Epithelial cell of esophagus (primary cell): Measurements from ENCODE around the gene ANO5.

Experiments used
- DNase-seq: peaks from one replicate; pipeline ENCODE4 v3.0.0; 2010; ENCODE audit warnings: low read depth
- H3K4me3 ChIP-seq: 2 replicates; pipeline ENCODE4 v1.5.1; 2011; ENCODE audit warnings: mild to moderate bottlenecking, low read length, control low read depth
- CTCF ChIP-seq: IDR thresholded peaks from 2 replicates; pipeline ENCODE4 v1.5.1; 2011; ENCODE audit warnings: low read depth, mild to moderate bottlenecking, low read length, control low read depth, inconsistent platforms; ENCODE audit not compliant: insufficient read depth; ENCODE audit errors: missing control alignments

ANO5 gene, protein sequence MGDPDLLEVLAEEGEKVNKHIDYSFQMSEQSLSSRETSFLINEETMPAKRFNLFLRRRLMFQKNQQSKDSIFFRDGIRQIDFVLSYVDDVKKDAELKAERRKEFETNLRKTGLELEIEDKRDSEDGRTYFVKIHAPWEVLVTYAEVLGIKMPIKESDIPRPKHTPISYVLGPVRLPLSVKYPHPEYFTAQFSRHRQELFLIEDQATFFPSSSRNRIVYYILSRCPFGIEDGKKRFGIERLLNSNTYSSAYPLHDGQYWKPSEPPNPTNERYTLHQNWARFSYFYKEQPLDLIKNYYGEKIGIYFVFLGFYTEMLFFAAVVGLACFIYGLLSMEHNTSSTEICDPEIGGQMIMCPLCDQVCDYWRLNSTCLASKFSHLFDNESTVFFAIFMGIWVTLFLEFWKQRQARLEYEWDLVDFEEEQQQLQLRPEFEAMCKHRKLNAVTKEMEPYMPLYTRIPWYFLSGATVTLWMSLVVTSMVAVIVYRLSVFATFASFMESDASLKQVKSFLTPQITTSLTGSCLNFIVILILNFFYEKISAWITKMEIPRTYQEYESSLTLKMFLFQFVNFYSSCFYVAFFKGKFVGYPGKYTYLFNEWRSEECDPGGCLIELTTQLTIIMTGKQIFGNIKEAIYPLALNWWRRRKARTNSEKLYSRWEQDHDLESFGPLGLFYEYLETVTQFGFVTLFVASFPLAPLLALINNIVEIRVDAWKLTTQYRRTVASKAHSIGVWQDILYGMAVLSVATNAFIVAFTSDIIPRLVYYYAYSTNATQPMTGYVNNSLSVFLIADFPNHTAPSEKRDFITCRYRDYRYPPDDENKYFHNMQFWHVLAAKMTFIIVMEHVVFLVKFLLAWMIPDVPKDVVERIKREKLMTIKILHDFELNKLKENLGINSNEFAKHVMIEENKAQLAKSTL

DNA sequence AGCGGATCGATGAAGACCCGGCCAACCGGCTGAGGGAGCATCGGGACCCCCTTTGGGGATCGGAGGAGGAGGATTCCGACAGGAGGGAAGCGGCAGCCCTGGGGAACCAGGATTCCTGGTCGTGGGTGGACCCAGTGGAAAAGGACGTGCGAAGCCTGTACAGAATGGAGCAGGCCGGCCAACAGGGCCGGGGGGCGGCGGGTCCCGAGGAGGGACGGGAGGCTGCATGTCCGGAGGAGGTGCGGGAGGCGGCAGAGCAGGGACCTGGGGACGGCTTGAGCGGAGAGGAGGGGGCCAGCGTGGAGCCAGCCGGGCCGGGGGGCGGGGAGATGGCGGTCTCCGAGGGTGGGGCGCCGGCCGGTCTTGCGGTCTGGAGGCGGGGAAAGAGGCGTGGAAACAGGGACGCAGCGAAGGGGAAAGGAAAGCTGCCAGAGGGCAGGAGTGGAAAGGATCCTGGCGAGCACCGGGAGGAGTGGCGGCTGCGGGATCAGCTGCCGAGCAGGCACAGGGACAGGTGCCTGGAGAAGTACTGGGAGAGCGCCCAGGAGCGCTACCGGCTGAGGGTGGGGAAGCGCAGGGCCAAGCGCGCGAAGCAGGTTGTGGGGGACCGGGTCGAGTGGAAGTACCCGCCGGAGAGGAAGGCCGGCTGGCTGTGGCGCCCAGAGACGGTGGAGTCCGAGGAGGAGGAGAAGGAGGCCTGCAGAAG, at the start of gene ANO5:
Gene ANO5 (plus strand): TSS at position 444 of the 706 bp plus-strand sequence. CDS start 408 bp downstream, outside the sequence.
- TF ChIP-seq CTCF = no peak

DNA sequence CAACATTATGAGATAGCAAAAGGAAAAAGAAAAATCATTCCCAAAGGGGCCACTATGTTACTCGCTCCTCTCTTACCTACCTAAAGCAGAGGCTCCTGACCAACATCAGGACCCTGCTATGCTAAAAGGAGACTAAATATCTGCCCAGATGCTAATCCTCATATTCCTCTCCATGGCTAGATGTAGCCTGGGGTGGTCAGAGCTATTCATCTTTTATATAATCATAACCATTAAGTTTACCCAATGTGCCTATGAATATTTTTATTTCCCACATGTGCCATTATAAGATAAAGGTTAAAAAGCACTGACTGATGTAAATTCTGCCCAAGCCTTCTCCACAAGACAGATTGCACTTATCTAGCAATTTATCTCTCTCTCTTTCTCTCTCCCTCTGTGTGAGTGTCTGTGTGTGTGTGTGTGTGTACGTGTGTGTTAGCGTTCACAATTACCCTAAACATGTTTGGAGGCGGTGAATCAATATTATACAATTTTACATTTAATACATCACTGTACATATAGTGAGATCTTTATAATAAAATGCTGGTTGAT, 41.2 kb upstream of the ANO5 start:
- TF ChIP-seq CTCF = no peak
- no peak for DNase-seq
- H3K4me3 ChIP-seq = no peak overlapping the region

More for the DNA sequence above, at the start of gene ANO5:
- peak within 1 kb of the TSS; percentile 9 for H3K4me3 ChIP-seq
- peak; percentile 8 for DNase-seq

DNA sequence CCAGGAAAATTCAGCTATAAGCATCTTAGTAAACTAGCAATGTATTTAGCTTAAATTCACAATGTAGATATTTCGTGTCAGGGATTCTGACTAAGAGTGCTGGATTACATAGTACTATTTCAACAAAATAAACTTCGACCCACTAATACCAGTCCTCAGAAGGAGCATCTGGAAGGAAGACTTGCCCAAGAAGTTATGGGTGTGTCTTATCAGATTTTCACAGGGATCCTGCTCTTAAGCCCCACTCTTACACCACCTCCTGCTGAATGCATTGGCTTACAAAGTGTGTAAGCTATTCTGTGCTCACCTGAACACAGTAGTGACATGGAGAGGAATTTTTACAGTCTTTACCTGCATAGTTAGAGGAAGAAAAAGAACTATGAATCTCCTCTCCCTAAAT, 35.4 kb upstream of the ANO5 start:
- H3K4me3 ChIP-seq = no peak overlapping the region
- no peak for TF ChIP-seq CTCF

DNA sequence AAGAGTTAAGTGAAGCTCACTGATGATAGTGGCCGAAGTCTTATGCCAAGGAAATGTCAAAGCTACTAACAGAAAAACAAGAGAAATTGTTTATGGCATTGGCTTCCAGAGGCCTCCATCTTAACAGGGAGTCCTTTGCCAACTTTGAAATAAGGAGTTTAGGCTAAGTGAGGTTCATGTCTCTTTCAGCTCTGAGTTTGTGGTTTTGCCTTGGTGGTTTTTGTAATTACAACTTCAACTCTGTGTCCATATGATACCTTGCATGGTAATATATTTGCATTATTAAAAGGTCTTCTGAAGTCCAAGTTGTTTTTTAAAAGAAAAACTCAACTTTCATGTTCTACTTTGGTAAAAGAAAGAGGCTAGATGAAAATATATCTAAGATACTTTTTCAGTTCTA, 31.4 kb upstream of the ANO5 start:
- no peak for DNase-seq
- no peak overlapping the region for H3K4me3 ChIP-seq
- no peak for TF ChIP-seq CTCF

More for the DNA sequence above, 35.4 kb upstream of the ANO5 start:
- DNase-seq = no peak

GRCh38 chr11:22162756-22163155, 30.1 kb upstream of the ANO5 start:
- H3K4me3 ChIP-seq = no peak overlapping the region
- TF ChIP-seq CTCF = no peak
- no peak for DNase-seq

- no peak overlapping the region for H3K4me3 ChIP-seq
- TF ChIP-seq CTCF = no peak
Observed at GRCh38 chr11:22163394-22163797, 29.5 kb upstream of the ANO5 start.

More at GRCh38 chr11:22163394-22163797, 29.5 kb upstream of the ANO5 start:
- peak; percentile 17 for DNase-seq
